ENCODE results near the gene PGAP1. TPM values are rescaled to one million over a fixed set of nuclear protein-coding genes. Genes with fewer than 3 reads are reported as not detected.

The PGAP1 gene
- polyA plus RNA-seq (ENCODE audit: insufficient read length in 3 of 3), result 10 to 100 TPM; 24.2 to 28.7 (median 27.5) TPM

GRCh38 chr2:196926562-196927375, at the start of gene PGAP1:
TSS of gene PGAP1 (minus strand) at chr2:196926707. CDS start at chr2:196926616, 91 bp downstream.
- DNase-seq (ENCODE audit: low read depth in 3 of 3, low spot score in 2 of 3), result peak; percentile 88 to 92 (median 90)

- no peak for DNase-seq (ENCODE audit: low read depth in 3 of 3, low spot score in 2 of 3)
Observed at GRCh38 chr2:196974970-196975369, 48.5 kb upstream of the PGAP1 start.

- no peak for DNase-seq (ENCODE audit: low read depth in 3 of 3, low spot score in 2 of 3)
Observed at GRCh38 chr2:196971574-196972279, 45.2 kb upstream of the PGAP1 start.

GRCh38 chr2:196970099-196970498, 43.6 kb upstream of the PGAP1 start:
- DNase-seq (ENCODE audit: low read depth in 3 of 3, low spot score in 2 of 3), result no peak

- no peak for DNase-seq (ENCODE audit: low read depth in 3 of 3, low spot score in 2 of 3)
Observed at GRCh38 chr2:196968516-196968915, 42.0 kb upstream of the PGAP1 start.

- DNase-seq (ENCODE audit: low read depth in 3 of 3, low spot score in 2 of 3), result no peak
Observed at GRCh38 chr2:196967775-196968174, 41.3 kb upstream of the PGAP1 start.

- DNase-seq (ENCODE audit: low read depth in 3 of 3, low spot score in 2 of 3), result no peak
Observed at GRCh38 chr2:196967116-196967515, 40.6 kb upstream of the PGAP1 start.

GRCh38 chr2:196966061-196966460, 39.6 kb upstream of the PGAP1 start:
- DNase-seq (ENCODE audit: low read depth in 3 of 3, low spot score in 2 of 3), result no peak

GRCh38 chr2:196965651-196966050, 39.1 kb upstream of the PGAP1 start:
- DNase-seq (ENCODE audit: low read depth in 3 of 3, low spot score in 2 of 3), result no peak

GRCh38 chr2:196963961-196964360, 37.5 kb upstream of the PGAP1 start:
- no peak for DNase-seq (ENCODE audit: low read depth in 3 of 3, low spot score in 2 of 3)

- no peak for DNase-seq (ENCODE audit: low read depth in 3 of 3, low spot score in 2 of 3)
Observed at GRCh38 chr2:196963043-196963442, 36.5 kb upstream of the PGAP1 start.

GRCh38 chr2:196962325-196962724, 35.8 kb upstream of the PGAP1 start:
- no peak for DNase-seq (ENCODE audit: low read depth in 3 of 3, low spot score in 2 of 3)

GRCh38 chr2:196961889-196962288, 35.4 kb upstream of the PGAP1 start:
- DNase-seq (ENCODE audit: low read depth in 3 of 3, low spot score in 2 of 3), result no peak

- DNase-seq (ENCODE audit: low read depth in 3 of 3, low spot score in 2 of 3), result no peak
Observed at GRCh38 chr2:196959734-196960338, 33.3 kb upstream of the PGAP1 start.

GRCh38 chr2:196959281-196959680, 32.8 kb upstream of the PGAP1 start:
- no peak for DNase-seq (ENCODE audit: low read depth in 3 of 3, low spot score in 2 of 3)

GRCh38 chr2:196957881-196958525, 31.5 kb upstream of the PGAP1 start:
- no peak for DNase-seq (ENCODE audit: low read depth in 3 of 3, low spot score in 2 of 3)

GRCh38 chr2:196957442-196957841, 30.9 kb upstream of the PGAP1 start:
- DNase-seq (ENCODE audit: low read depth in 3 of 3, low spot score in 2 of 3), result no peak

- DNase-seq (ENCODE audit: low read depth in 3 of 3, low spot score in 2 of 3), result no peak
Observed at GRCh38 chr2:196956069-196956468, 29.6 kb upstream of the PGAP1 start.

- DNase-seq (ENCODE audit: low read depth in 3 of 3, low spot score in 2 of 3), result no peak
Observed at GRCh38 chr2:196955036-196955435, 28.5 kb upstream of the PGAP1 start.

GRCh38 chr2:196954001-196954400, 27.5 kb upstream of the PGAP1 start:
- DNase-seq (ENCODE audit: low read depth in 3 of 3, low spot score in 2 of 3), result no peak

GRCh38 chr2:196952936-196953335, 26.4 kb upstream of the PGAP1 start:
- DNase-seq (ENCODE audit: low read depth in 3 of 3, low spot score in 2 of 3), result no peak

Data from right renal cortex interstitium (tissue), 3 donors.